ENCODE measurements around the gene MBOAT2.

GRCh38 chr2:8806885-8807704, 196.4 kb downstream of the MBOAT2 start:
- TF ChIP-seq CTCF (IDR thresholded peaks at IDR 0.05) (no peak), POLR2A (IDR thresholded peaks at IDR 0.05) (no peak)

All from body of pancreas (tissue), 4 donors.